Ascending aorta (tissue), 2 donors: ENCODE results near the gene NHERF2. TPM values are rescaled to one million over a fixed set of nuclear protein-coding genes. Genes with fewer than 3 reads are reported as not detected.
A peak's percentile ranks its signal among the peaks of the same experiment; 100 is the strongest.

ENCODE experiments used
- DNase-seq, 2 donors: peaks; one replicate each; pipeline ENCODE4 v3.0.0-alpha.2; 2019; ENCODE audit warnings: low spot score in 2 of 2
- H3K27ac ChIP-seq, 2 donors: fragments of 200-600 bp; sonication (generic); one replicate each; pipeline ENCODE4 v1.5.1; 2016 to 2017; ENCODE audit warnings: mild to moderate bottlenecking in 1 of 2
- H3K27me3 ChIP-seq: fragments of 200-600 bp; sonication (generic); one replicate; pipeline ENCODE4 v1.5.1; 2017
- H3K36me3 ChIP-seq, 2 donors: fragments of 200-600 bp; sonication (generic); one replicate each; pipeline ENCODE4 v1.5.1; 2016
- H3K4me1 ChIP-seq, 2 donors: fragments of 200-600 bp; sonication (generic); one replicate each; pipeline ENCODE4 v1.5.1; 2016 to 2017; ENCODE audit warnings: mild to moderate bottlenecking in 1 of 2
- H3K4me3 ChIP-seq, 2 donors: fragments of 200-600 bp; sonication (generic); one replicate each; pipeline ENCODE4 v1.5.1; 2016 to 2017; ENCODE audit warnings: mild to moderate bottlenecking in 1 of 2
- H3K9me3 ChIP-seq, 2 donors: fragments of 200-600 bp; sonication (generic); one replicate each; pipeline ENCODE4 v1.5.1; 2016
- CTCF ChIP-seq, 3 experiments: fragments of 200-600 bp in 2 of 3; fragments of 450-650 bp in 1 of 3; sonication (generic) in 2 of 3; IDR thresholded peaks; one replicate each; pipeline ENCODE4 v1.5.1; 2016 to 2019; ENCODE audit warnings: antibody characterized with exemption in 3 of 3, mild to moderate bottlenecking in 1 of 3, moderate library complexity in 1 of 3
- intact Hi-C: fragments of 100-400 bp; cut with DNase I; formaldehyde crosslinking; loops from one replicate; pipeline ENCODE4 v1.15.1; 2023
- total RNA-seq: library from RNA; depleted of rRNA; stranded (reverse); fragments of >200 nt; gene quantifications from one replicate; pipeline ENCODE4 v1.1.0, GENCODE V29; 2016

NHERF2 gene
- total RNA-seq, 1 donor from 2014 or later: 123 TPM

- Histone ChIP-seq H3K4me3 (peak within 1 kb of the TSS in 1 of 2 donors; percentile 39), H3K36me3 (peaks cover 14 to 16% of the 10 kb centered on the region in 2 donors), H3K27me3 (peaks cover 16% of the 10 kb centered on the region), H3K27ac (no peak within 1 kb of the TSS), H3K4me1 (peaks cover 20 to 35% of the 10 kb centered on the region in 2 donors), H3K9me3 (no peaks in the 10 kb centered on the region)
- DNase-seq: no peak
- no peak for TF ChIP-seq CTCF (IDR thresholded peaks at IDR 0.05)
- intact Hi-C loops: no loop called here
Measured at GRCh38 chr16:1989209-1990100, 37.2 kb upstream of the NHERF2 start, which contains the start of gene SYNGR3. Gene SYNGR3, plus strand, starts transcription at chr16:1989970. Its CDS starts 133 bp downstream, at chr16:1990103.

- no peaks in the 10 kb centered on the region for H3K9me3 ChIP-seq
- intact Hi-C loops: no loop called here
- peaks cover 16% of the 10 kb centered on the region for H3K27me3 ChIP-seq
- H3K4me1 ChIP-seq: peaks cover 16 to 30% of the 10 kb centered on the region in 2 donors
- H3K36me3 ChIP-seq: peaks cover 14 to 16% of the 10 kb centered on the region in 2 donors
- TF ChIP-seq CTCF (IDR thresholded peaks at IDR 0.05): no peak
- no peak overlapping the region for H3K27ac ChIP-seq
- DNase-seq: no peak
- H3K4me3 ChIP-seq: peak overlapping the region in 1 of 2 donors; percentile 39
Measured at GRCh38 chr16:1990101-1990350, 36.7 kb upstream of the NHERF2 start.

- H3K4me1 ChIP-seq: peaks cover 13 to 25% of the 10 kb centered on the region in 2 donors
- H3K4me3 ChIP-seq: peak overlapping the region in 1 of 2 donors; percentile 39
- no peaks in the 10 kb centered on the region for H3K9me3 ChIP-seq
- no peak for DNase-seq
- TF ChIP-seq CTCF (IDR thresholded peaks at IDR 0.05): no peak
- H3K27ac ChIP-seq: no peak overlapping the region
- intact Hi-C loops: no loop called here
- peaks cover 16% of the 10 kb centered on the region for H3K27me3 ChIP-seq
- peaks cover 11 to 13% of the 10 kb centered on the region in 2 donors for H3K36me3 ChIP-seq
Measured at GRCh38 chr16:1990351-1991134, 36.2 kb upstream of the NHERF2 start.

DNA sequence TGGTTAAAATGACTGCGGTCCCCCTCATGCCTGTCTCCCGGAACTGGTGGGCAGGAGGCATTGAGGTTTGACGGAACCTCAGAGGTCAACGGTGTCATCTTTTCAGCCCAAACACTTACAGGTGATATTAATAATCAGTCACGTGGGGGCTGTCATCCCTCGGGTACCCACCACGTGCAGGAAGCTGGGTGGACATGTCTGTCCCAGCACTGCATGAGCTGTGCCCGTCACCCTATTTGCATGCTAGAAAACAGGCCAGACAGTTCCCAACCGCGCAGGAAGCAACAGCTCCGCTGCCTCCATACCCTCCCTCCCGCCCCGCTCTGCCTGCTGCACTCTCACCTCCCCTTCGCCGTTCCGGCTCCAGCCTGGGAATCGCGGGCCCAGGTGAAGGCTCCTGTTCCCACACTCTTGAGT, 35.6 kb upstream of the NHERF2 start:
- H3K36me3 ChIP-seq: peaks cover 5 to 7% of the 10 kb centered on the region in 2 donors
- DNase-seq: no peak
- peak overlapping the region in 1 of 2 donors; percentile 39 for H3K4me3 ChIP-seq
- no peak overlapping the region for H3K27ac ChIP-seq
- intact Hi-C loops: no loop called here
- H3K4me1 ChIP-seq: peaks cover 13 to 23% of the 10 kb centered on the region in 2 donors
- peaks cover 16% of the 10 kb centered on the region for H3K27me3 ChIP-seq
- no peak for TF ChIP-seq CTCF (IDR thresholded peaks at IDR 0.05)
- no peaks in the 10 kb centered on the region for H3K9me3 ChIP-seq

DNA sequence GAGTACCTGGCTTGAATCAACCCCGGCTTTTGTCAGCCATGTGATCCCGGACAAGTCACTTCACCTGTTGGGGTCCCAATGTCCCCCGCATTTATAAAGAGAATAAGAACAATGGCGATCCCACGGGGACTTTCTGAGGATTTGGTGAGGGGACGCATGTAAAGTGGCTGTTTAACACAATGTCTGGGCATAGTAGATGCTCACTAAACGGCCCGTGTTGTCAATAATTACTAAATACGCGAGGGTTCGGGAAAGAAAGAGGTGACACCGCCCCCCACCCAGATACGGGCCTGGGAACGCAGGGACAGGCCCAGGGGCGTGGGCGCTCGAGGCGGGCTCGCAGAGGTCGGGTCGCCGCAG, 35.1 kb upstream of the NHERF2 start:
- Histone ChIP-seq H3K4me1 (peaks cover 13 to 23% of the 10 kb centered on the region in 2 donors), H3K27ac (no peak overlapping the region), H3K36me3 (peaks cover under 1 to 3% of the 10 kb centered on the region in 2 donors), H3K9me3 (no peaks in the 10 kb centered on the region), H3K27me3 (peaks cover 16% of the 10 kb centered on the region), H3K4me3 (peak overlapping the region; percentile 54 to 65)
- no peak for TF ChIP-seq CTCF (IDR thresholded peaks at IDR 0.05)
- DNase-seq: no peak
- intact Hi-C loops: no loop called here
